ENCODE results near the gene ENTREP3. TPM values are rescaled to one million over a fixed set of nuclear protein-coding genes. Genes with fewer than 3 reads are reported as not detected.

The ENTREP3 gene
- total and polyA plus RNA-seq, 8 donors: 6.7 to 14.4 (median 8.7) TPM

GRCh38 chr1:155210314-155211104 lies 44.8 kb downstream of the ENTREP3 start:
- Histone ChIP-seq H3K36me3 (no peaks in the 10 kb centered on the region), H3K4me1 (peaks cover 0 to 15% (median 0%) of the 10 kb centered on the region in 3 donors), H3K4me3 (no peak overlapping the region), H3K27me3 (no peaks in the 10 kb centered on the region), H3K9me3 (no peaks in the 10 kb centered on the region), H3K27ac (no peak overlapping the region)
- intact Hi-C loops (cut with DNase I): no loop called here
- TF ChIP-seq CTCF (IDR thresholded peaks at IDR 0.05): no peak
- FAIRE-seq (no peak), ATAC-seq (no peak), DNase-seq (no peak)
- WGBS, 2 donors: 74% methylated on average over 4 of the region's 4 CpGs

- no peak for FAIRE-seq
- H3K4me1 ChIP-seq: peaks cover 0 to 15% (median 0%) of the 10 kb centered on the region in 3 donors
- ATAC-seq: no peak
- no peak for DNase-seq
- peak overlapping the region; percentile 65 to 86 (median 76) for H3K4me3 ChIP-seq
- intact Hi-C loops (cut with DNase I): no loop called here
- no peak for TF ChIP-seq CTCF (IDR thresholded peaks at IDR 0.05)
- WGBS, 2 donors: 3 to 4% methylated on average over 13 of the region's 13 CpGs
- peak overlapping the region; percentile 95 to 98 (median 97) for H3K27ac ChIP-seq
- no peaks in the 10 kb centered on the region for H3K9me3 ChIP-seq
- H3K27me3 ChIP-seq: no peaks in the 10 kb centered on the region
- no peaks in the 10 kb centered on the region for H3K36me3 ChIP-seq
Measured at GRCh38 chr1:155209312-155209721, 46.0 kb downstream of the ENTREP3 start.

- FAIRE-seq: no peak
- Histone ChIP-seq H3K9me3 (no peaks in the 10 kb centered on the region), H3K27me3 (no peaks in the 10 kb centered on the region), H3K4me1 (peaks cover 0 to 15% (median 0%) of the 10 kb centered on the region in 3 donors), H3K36me3 (no peaks in the 10 kb centered on the region), H3K27ac (peak within 1 kb of the TSS; percentile 95 to 98 (median 97)), H3K4me3 (peak within 1 kb of the TSS; percentile 65 to 86 (median 76))
- intact Hi-C loops (cut with DNase I): no loop called here
- TF ChIP-seq CTCF (IDR thresholded peaks at IDR 0.05): no peak
- peak; percentile 81 to 95 (median 88) for DNase-seq
- 0% methylated on average over 53 to 64 of the region's 64 CpGs for WGBS, 2 donors
- peak; percentile 85 to 87 (median 86) for ATAC-seq
Measured at GRCh38 chr1:155208541-155209311, 46.6 kb downstream of the ENTREP3 start, which contains the start of gene MTX1. MTX1 (plus strand) TSS chr1:155208695; CDS start chr1:155208805, 110 bp downstream.

- Histone ChIP-seq H3K4me3 (peak within 1 kb of the TSS; percentile 65 to 86 (median 76)), H3K27ac (peak within 1 kb of the TSS; percentile 95 to 98 (median 97)), H3K4me1 (peaks cover 0 to 15% (median 0%) of the 10 kb centered on the region in 3 donors), H3K36me3 (no peaks in the 10 kb centered on the region), H3K9me3 (no peaks in the 10 kb centered on the region), H3K27me3 (no peaks in the 10 kb centered on the region)
- 33 to 34% methylated on average over 17 of the region's 17 CpGs for WGBS, 2 donors
- intact Hi-C loops (cut with DNase I): no loop called here
- FAIRE-seq (no peak), ATAC-seq (peak; percentile 3 to 15 (median 7)), DNase-seq (peak in 2 of 6 donors; percentile 53 to 56)
- no peak for TF ChIP-seq CTCF (IDR thresholded peaks at IDR 0.05)
Measured at GRCh38 chr1:155207806-155208540, 47.3 kb downstream of the ENTREP3 start, which contains the start of gene THBS3. THBS3 (minus strand) TSS chr1:155207897; CDS start chr1:155207876, 21 bp downstream.

All from pancreas (tissue), 10 donors.